Nephron progenitor cell (in vitro differentiated cells): ENCODE measurements around the gene MARF1.
"Not testable (repeated sequence)": the region's sequence is repeated elsewhere in the genome, so short reads cannot be mapped to it uniquely, and the experiment has no call there.

Experiments
- DNase-seq: peaks from one replicate; pipeline ENCODE4 v3.0.0; 2021
- H3K27ac Mint-ChIP-seq: 2 replicates; pipeline ENCODE4 v1.8.0; 2021; ENCODE audit warnings: mild to moderate bottlenecking, moderate library complexity, mixed read lengths
- H3K27me3 Mint-ChIP-seq: 2 replicates; pipeline ENCODE4 v1.8.0; 2021; ENCODE audit warnings: mild to moderate bottlenecking, low read depth, mixed read lengths; ENCODE audit not compliant: poor library complexity
- H3K36me3 Mint-ChIP-seq: 2 replicates; pipeline ENCODE4 v1.8.0; 2021; ENCODE audit warnings: low read depth, mixed read lengths
- H3K4me1 Mint-ChIP-seq: 2 replicates; pipeline ENCODE4 v1.8.0; 2021; ENCODE audit warnings: mixed read lengths
- H3K4me3 Mint-ChIP-seq: 2 replicates; pipeline ENCODE4 v1.8.0; 2021; ENCODE audit warnings: mild to moderate bottlenecking, moderate library complexity, mixed read lengths
- H3K9me3 Mint-ChIP-seq: 2 replicates; pipeline ENCODE4 v1.8.0; 2021; ENCODE audit warnings: mild to moderate bottlenecking, moderate library complexity, mixed read lengths
- TF ChIP-seq, protein P1 (sequence below): fragments of 200-600 bp; sonication (generic); IDR thresholded peaks from 2 replicates; pipeline ENCODE4 v1.5.0; 2021; ENCODE audit warnings: antibody characterized with exemption

MARF1 gene

DNA sequence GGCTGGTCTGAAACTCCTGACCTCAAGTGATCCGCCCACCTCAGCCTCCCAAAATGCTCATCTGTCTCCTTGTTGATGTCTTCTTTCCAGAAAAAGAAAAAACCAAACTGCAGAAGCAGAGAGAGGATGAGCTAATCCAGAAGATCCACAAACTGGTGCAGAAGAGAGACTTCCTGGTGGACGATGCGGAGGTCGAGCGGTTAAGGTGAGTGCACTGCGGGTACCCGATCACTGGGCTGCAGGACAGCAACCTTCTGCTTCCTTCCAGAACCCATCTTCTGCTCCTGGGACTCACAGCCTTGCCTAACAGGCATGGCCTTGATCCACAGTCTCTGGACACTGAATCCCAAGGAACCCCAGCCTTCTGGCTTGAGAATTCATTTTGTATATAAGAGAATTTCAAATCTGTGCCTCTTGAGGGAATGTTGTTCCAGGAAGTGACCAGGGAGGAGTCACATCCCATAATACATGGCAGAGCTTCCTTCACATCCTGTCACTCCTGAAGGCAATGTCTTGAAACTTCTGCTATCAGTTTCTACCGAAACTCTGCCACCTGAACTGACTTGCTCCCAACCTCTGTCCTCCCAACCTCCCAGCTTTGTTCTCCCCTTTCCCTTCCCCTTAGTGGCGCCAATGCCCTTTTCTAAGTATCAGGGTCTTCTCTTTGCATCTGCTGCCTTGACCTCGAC is 61.7 kb downstream of the MARF1 start:
- Mint-ChIP-seq H3K4me3 (no peak overlapping the region), H3K9me3 (peaks cover 37% of the 10 kb centered on the region), H3K27me3 (peaks cover 9% of the 10 kb centered on the region), H3K4me1 (peaks cover 15% of the 10 kb centered on the region), H3K27ac (peak overlapping the region; percentile 38), H3K36me3 (peaks cover 89% of the 10 kb centered on the region)
- DNase-seq, result no peak
- TF ChIP-seq, protein P1, sequence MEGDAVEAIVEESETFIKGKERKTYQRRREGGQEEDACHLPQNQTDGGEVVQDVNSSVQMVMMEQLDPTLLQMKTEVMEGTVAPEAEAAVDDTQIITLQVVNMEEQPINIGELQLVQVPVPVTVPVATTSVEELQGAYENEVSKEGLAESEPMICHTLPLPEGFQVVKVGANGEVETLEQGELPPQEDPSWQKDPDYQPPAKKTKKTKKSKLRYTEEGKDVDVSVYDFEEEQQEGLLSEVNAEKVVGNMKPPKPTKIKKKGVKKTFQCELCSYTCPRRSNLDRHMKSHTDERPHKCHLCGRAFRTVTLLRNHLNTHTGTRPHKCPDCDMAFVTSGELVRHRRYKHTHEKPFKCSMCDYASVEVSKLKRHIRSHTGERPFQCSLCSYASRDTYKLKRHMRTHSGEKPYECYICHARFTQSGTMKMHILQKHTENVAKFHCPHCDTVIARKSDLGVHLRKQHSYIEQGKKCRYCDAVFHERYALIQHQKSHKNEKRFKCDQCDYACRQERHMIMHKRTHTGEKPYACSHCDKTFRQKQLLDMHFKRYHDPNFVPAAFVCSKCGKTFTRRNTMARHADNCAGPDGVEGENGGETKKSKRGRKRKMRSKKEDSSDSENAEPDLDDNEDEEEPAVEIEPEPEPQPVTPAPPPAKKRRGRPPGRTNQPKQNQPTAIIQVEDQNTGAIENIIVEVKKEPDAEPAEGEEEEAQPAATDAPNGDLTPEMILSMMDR, result no peak

DNA sequence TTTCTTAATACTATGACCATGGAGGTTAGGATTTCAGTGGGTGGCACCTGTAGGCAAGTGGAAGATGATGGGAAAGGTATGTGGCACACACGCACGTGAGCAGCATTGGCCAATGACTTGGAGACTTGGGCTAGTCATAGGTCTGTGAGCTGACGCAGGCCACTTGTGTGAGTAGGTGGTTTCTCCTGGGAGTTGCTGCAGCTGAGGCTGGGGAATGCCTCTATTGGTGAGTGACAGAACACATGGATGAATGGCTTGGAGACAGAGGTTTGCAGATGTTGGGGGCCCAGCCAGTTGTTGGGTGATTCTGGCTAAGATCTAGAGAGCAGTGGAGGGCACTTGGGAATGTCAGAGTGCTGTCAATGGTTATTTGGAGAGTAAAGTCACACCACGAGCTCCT is 64.1 kb downstream of the MARF1 start:
- H3K4me1 Mint-ChIP-seq, result peaks cover 15% of the 10 kb centered on the region
- peaks cover 81% of the 10 kb centered on the region for H3K36me3 Mint-ChIP-seq
- TF ChIP-seq, protein P1, result no peak
- no peak for DNase-seq
- peaks cover 9% of the 10 kb centered on the region for H3K27me3 Mint-ChIP-seq
- peaks cover 13% of the 10 kb centered on the region for H3K9me3 Mint-ChIP-seq
- H3K27ac Mint-ChIP-seq, result no peak overlapping the region
- H3K4me3 Mint-ChIP-seq, result no peak overlapping the region

DNA sequence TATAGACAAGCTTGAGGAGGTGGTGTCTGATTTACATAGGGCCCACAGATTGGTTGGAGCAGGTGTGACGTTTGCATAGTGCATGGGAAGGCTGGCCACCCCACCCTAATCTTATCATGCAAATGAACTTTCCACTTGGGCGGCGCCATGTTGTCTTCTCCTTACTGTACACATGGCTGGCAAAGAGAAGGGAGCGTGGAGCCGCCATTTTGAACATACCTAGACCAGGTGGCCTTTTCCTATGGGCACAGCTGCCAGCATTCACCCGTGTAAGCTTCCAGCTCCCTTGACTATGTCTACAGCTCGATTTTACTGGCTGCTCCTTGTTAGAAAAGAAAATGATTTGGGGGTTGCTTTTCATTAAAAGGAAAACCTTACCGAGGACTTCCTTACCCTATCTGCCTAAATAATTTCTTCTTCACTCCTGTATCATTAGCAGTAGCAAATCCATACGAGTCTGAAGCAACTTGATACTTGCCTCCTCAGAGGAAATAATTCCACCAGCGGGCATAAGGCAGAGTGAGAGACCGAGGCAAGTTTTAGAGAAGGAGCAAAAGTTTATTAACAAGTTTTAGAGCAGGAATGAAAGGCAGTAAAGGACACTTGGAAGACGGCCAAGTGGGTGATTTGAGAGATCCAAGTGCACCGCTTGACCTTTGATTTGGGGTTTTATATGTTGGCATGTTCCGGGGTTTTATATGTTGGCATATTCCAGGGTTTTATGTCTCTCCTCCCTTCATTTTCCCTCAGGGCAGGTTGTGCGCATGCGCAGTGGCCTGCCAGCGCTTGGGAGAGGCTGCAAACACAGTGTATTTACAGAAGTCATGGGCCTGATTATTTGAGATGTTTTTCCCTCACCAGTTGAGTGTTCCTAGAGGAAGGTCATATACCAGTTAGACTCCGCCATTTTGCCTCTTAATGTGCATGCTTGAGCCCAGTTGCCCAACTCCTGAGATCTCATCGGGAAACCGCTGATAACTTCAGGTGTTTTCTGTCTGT is 65.7 kb downstream of the MARF1 start:
- TF ChIP-seq, protein P1, result no peak
- H3K9me3 Mint-ChIP-seq, result peaks cover 10% of the 10 kb centered on the region
- no peak overlapping the region for H3K4me3 Mint-ChIP-seq
- H3K27me3 Mint-ChIP-seq, result peaks cover 9% of the 10 kb centered on the region
- H3K36me3 Mint-ChIP-seq, result peaks cover 79% of the 10 kb centered on the region
- no peak overlapping the region for H3K27ac Mint-ChIP-seq
- DNase-seq, result no peak
- peaks cover 25% of the 10 kb centered on the region for H3K4me1 Mint-ChIP-seq

DNA sequence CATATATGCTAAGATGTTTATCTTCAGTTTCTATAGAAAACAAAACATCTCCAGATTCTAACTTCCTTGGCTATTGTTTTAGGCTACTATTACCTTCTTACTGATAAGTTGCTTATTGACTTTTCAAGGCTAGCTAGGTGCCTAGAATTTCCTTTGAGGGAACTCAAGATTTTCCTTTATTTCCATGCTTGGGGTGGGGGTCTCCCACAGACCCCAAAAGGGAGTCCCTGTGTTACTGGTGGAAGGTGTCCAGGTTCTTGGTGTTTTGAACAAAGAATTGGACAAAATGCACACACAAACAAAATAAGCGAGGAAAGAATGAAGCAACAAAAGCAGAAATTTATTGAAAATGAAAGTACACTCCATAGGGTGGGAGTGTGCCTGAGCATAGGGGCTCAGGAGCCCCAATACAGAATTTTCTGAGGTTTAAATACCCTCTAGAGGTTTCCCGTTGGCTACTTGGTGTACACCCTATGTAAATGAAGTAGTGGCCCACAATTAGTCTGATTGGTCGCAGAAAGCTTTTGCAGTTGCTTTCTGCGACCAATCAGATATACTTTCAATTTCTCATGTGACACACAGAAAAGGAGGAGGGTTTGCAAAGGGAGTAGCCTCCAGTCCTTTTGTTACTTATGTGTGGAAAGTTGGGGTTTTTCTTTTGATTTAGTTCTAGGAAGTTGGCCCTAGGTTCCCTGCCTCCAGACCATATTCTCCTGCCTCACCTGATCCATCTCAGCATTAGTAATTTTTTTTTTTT is 67.5 kb downstream of the MARF1 start:
- peaks cover 74% of the 10 kb centered on the region for H3K36me3 Mint-ChIP-seq
- DNase-seq, result no peak
- peaks cover 30% of the 10 kb centered on the region for H3K4me1 Mint-ChIP-seq
- H3K9me3 Mint-ChIP-seq, result peaks cover 17% of the 10 kb centered on the region
- H3K4me3 Mint-ChIP-seq, result no peak overlapping the region
- H3K27ac Mint-ChIP-seq, result no peak overlapping the region
- peaks cover under 1% of the 10 kb centered on the region for H3K27me3 Mint-ChIP-seq
- TF ChIP-seq, protein P1, result no peak

DNA sequence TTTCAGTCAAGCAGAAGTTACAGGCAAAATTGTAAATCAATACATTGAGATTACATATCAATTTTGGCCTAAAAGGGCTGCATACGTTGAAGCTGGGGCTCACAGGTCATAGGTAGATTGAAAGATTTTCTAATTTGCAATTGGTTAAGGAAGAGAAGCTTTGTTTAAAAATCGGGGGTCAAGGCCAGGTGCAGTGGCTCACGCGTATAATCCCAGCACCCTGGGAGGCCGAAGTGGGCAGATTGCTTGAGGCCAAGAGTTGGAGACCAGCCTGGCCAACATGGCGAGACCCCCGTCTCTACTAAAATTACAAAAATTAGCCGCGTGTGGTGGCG is 68.4 kb downstream of the MARF1 start:
- H3K36me3 Mint-ChIP-seq, result peaks cover 81% of the 10 kb centered on the region
- H3K4me3 Mint-ChIP-seq, result no peak overlapping the region
- TF ChIP-seq, protein P1, result no peak
- peaks cover 30% of the 10 kb centered on the region for H3K4me1 Mint-ChIP-seq
- H3K27ac Mint-ChIP-seq, result no peak overlapping the region
- no peak for DNase-seq
- no peaks in the 10 kb centered on the region for H3K27me3 Mint-ChIP-seq
- peaks cover 17% of the 10 kb centered on the region for H3K9me3 Mint-ChIP-seq

DNA sequence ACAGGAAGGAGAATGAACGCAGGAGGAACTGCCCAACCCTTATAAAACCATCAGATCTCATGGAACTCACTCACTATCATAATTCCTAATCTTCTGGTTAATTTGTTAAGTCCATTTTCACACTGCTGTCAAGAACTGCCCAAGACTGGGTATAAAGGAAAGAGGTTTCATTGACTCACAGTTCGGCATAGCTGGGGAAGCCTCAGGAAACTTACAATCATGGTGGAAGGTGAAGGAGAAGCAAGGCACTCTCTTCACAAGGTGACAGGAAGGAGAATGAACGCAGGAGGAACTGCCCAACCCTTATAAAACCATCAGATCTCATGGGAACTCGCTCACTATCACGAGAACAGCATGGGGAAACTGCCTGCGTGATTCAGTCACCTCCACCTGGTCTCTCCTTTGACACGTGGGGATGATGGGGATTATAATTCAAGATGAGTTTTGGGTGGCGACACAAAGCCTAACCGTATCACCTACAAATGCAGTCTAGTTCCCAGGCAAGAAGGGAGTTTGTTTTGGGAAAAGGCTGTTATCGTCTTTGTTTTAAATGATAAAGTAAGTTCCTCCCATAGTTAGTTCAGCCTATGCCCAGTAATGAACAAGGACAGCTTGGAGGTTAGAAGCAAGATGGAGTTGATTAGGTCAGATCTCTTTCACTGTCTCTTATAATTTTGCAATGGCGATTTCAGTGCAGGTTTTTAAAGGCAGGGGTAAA is 68.9 kb downstream of the MARF1 start:
- not testable (repeated sequence) for H3K4me3 Mint-ChIP-seq, H3K27me3 Mint-ChIP-seq, DNase-seq, H3K27ac Mint-ChIP-seq
- H3K36me3 Mint-ChIP-seq, result peaks cover 84% of the 10 kb centered on the region
- H3K4me1 Mint-ChIP-seq, result peaks cover 30% of the 10 kb centered on the region
- peaks cover 17% of the 10 kb centered on the region for H3K9me3 Mint-ChIP-seq
